Measurements from ENCODE around the gene CDKN2D. TPM values are rescaled to one million over a fixed set of nuclear protein-coding genes. Genes with fewer than 3 reads are reported as not detected.
"Not testable (repeated sequence)": the region's sequence is repeated elsewhere in the genome, so short reads cannot be mapped to it uniquely, and the experiment has no call there.

The CDKN2D gene
- polyA plus RNA-seq, 3 donors = 10.8 to 11.9 (median 10.9) TPM

DNA sequence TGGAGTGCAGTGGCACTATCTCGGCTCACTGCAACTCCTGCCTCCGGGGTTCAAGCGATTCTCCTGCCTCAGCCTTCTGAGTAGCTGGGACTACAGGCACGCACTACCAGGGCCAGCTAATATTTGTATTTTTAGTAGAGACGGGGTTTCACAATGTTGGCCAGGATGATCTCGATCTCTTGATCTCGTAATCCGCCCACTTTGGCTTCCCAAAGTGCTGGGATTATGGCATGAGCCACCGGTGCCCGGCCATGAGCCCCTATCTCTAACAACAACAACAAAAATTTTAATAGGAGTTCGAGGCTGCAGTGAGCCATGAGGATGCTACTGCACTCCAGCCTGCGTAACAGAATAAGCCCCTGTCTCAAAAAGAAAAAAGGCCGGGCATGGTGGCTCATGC lies 13.3 kb upstream of the CDKN2D start:
- no peak for DNase-seq (ENCODE audit: low read depth in 3 of 3, low spot score in 2 of 3)

DNA sequence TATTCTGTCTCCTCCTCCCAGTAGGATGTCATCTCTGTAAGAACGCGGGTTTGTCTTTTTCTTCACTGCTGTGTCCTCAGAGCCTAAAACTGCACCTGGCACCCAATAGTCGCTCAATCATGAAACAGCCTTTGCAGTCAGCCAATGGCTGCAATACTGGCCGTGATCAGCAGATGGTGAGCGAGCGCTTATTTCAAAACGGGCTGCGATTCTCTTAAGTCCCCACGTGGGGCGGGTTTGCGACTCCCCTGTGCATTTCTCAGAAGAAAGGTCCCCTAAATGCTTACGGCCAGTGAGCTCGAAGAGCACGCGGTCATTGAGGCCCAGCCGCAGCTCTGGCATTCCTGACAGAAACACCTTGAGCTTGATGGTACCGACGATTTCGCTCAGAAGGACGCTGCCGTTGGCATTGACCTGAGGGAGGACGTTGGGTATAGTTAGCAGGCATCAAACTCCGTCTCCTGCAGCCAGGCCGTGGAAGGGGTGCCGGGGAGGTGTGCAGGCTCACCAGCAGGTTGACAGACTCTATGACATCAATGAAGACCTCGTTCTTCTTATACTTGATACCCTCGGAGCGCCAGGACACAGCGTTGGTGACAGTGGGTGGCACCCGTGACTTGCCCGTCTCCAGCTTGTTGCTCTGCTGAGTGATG lies 12.3 kb upstream of the CDKN2D start:
- DNase-seq (ENCODE audit: low read depth in 3 of 3, low spot score in 2 of 3) = peak in 1 of 3 donors; percentile 84

GRCh38 chr19:10577951-10578350 lies 9.2 kb upstream of the CDKN2D start:
- no peak for DNase-seq (ENCODE audit: low read depth in 3 of 3, low spot score in 2 of 3)

- no peak for DNase-seq (ENCODE audit: low read depth in 3 of 3, low spot score in 2 of 3)
Observed at GRCh38 chr19:10575011-10575716, 6.4 kb upstream of the CDKN2D start.

- no peak for DNase-seq (ENCODE audit: low read depth in 3 of 3, low spot score in 2 of 3)
Observed at GRCh38 chr19:10574462-10574861, 5.7 kb upstream of the CDKN2D start.

DNA sequence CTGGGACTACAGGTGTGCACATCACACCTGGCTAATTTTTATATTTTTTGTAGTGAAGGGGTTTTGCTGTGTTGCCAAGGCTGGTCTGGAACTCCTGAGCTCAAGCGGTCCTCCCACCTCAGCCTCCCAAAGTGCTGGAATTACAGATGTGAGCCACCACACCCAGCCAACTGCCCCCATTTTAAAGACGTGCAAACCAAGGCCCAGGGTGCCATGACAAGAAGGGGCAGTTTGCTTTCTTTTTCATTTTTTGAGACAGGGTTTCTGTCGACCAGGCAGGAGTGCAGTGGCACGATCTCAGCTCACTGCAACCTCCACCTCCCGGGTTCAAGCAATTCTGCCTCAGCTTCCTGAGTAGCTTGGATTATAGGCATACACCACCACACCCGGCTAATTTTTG lies 5.0 kb upstream of the CDKN2D start:
- DNase-seq (ENCODE audit: low read depth in 3 of 3, low spot score in 2 of 3) = not testable (repeated sequence)

- DNase-seq (ENCODE audit: low read depth in 3 of 3, low spot score in 2 of 3) = no peak
Observed at GRCh38 chr19:10568062-10568825, 535 bp downstream of the CDKN2D start.

GRCh38 chr19:10567656-10568055 lies 1.1 kb downstream of the CDKN2D start:
- no peak for DNase-seq (ENCODE audit: low read depth in 3 of 3, low spot score in 2 of 3)

DNA sequence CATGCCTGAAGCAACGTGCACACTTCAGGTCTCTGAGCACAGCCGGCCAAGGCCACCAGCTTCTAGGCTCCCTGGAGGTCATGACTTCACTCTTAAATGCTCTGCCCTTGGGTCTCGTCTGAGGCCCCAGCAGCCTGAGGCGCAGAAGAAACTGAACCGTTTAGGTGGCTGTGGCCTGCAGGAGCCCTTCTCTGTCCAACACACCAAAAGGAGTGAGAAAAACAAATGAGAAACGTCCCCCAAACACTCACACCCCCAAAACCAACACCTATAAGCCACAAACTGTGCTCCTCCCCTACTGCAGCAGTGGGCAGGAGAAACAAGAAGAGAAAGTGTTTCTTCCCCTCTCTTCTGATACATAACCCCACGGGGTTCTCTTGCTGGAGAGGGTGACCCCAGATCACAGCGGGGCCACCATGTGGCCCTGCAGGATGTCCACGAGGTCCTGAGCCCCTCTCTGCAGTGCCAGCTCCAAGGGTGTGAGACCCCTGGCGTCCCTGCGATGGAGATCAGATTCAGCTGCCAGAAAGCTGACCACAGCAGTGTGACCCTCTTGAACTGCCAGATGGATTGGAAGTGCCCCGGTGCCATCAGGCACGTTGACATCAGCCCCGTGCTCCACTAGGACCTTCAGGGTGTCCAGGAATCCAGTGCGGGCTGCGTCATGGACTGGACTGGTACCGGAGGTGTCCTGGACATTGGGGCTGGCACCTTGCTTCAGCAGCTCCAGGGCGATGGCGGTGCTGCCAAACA lies 1.9 kb downstream of the CDKN2D start:
- no peak for DNase-seq (ENCODE audit: low read depth in 3 of 3, low spot score in 2 of 3)

- no peak for DNase-seq (ENCODE audit: low read depth in 3 of 3, low spot score in 2 of 3)
Observed at GRCh38 chr19:10566408-10566657, 2.4 kb downstream of the CDKN2D start.

- DNase-seq (ENCODE audit: low read depth in 3 of 3, low spot score in 2 of 3) = peak; percentile 86 to 94 (median 90)
Observed at GRCh38 chr19:10565567-10566407, 3.0 kb downstream of the CDKN2D start, which contains the start of gene KRI1. Gene KRI1 (minus strand): TSS chr19:10566010. CDS start chr19:10565999, 11 bp downstream.

DNA sequence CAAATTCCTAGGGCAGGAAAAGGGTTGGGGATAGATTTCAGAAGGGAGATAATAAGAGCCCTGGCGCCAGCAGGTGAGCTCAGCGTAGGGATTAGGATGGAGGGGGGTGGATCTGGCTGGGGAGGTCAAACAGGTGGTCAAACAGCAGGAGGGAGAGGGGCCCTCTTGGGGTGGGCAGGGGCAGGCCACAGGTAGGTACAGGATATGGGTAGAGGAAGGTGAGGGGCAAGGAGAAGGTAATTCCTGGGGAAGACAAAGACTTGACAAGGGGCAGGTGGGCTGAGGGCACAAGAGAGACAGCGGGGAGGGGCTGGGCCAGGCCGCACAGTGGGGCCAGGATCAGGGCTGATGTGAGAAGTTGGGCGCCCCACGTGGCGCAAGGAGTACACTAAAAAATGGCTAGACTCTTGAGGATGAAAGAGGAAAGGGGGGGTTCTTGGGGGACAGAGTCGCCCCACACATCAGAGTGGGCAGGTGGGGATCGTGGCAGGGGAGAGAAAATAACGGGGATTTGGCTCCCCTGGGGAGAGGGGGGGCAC lies 3.7 kb downstream of the CDKN2D start:
- DNase-seq (ENCODE audit: low read depth in 3 of 3, low spot score in 2 of 3) = no peak

DNA sequence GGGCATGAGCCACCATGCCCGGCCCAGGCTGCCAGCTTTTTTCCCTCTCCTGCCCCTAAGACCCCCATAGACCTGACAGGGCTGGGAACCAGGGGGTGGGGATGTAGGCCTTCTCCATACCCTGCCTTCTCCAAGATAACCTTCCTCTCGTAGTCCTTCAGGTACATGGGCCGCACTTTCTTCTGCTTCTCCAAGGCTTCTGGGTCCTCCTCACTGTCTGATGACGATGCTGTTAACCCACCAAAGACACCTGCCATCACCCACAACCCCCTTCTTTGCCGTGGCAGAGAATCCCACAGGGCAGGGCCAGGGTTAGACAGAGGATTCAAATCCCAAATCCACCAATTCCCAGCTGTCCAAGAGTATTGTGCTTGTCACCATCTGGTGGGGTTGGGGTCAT lies 6.2 kb downstream of the CDKN2D start:
- no peak for DNase-seq (ENCODE audit: low read depth in 3 of 3, low spot score in 2 of 3)

DNA sequence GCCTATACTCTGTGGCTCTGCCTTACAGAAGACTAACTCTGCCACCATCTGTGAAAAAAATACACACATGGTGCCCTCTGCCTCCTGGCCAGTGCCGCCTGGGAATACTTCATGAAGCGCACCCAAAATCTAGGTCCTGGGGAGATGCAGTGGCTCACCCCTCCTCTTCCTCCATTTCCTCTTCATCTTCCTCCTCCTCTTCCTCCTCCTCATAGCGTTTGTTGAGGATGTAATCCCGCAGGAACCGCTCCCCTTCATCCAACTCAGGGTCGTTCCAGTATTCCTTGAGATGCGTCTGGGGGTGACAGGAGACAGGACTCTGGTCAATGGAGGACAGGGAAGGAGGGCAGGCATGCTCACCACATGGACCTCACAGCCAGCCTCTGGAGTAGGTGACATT lies 8.6 kb downstream of the CDKN2D start:
- no peak for DNase-seq (ENCODE audit: low read depth in 3 of 3, low spot score in 2 of 3)

DNA sequence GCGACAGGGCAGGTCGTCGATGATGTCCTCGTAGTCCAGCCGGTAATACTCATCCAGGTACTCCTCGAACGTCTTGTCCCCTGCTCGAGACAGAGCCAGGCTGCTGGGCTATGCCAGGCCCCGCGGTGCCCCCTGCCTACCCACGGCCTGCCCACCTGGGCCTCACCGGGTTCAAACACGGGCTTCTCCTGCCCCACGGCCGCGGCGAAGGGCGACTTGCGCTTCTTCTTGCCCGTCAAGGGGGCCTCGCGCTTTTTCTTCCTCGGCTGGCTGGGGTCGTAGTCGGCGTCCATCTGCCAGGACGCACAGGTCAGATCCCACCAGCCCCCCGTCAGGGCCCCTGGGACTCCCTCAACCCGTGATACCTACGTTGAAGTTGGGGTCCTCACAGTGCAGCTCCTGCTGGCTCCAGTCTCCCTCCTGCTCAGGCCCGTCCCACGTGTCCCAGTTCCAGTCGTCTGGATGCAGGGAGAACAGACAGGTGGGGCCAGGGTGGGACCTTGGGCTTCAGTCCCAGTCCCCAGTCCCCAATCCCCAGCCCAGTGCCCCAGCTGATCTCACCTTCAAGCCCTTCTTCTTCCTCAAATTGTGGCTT lies 11.1 kb downstream of the CDKN2D start:
- DNase-seq (ENCODE audit: low read depth in 3 of 3, low spot score in 2 of 3) = no peak

DNA sequence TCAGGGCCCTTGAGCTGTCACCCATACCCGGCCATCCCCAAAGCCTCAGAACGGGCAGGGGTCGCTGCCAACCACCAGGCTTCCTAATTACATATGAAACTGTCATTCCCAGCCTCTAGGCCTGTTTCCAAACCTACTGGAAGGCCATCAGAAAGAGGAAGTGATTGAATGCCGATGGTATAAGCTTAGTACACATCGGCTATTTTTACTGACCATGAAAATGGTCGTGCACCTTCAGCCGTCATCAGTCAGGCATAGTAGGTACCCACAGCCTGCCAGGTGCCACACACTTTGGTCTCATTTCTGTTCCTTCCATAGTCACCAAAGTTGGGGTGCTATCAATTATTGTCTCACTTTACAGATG lies 13.2 kb downstream of the CDKN2D start:
- DNase-seq (ENCODE audit: low read depth in 3 of 3, low spot score in 2 of 3) = no peak

DNA sequence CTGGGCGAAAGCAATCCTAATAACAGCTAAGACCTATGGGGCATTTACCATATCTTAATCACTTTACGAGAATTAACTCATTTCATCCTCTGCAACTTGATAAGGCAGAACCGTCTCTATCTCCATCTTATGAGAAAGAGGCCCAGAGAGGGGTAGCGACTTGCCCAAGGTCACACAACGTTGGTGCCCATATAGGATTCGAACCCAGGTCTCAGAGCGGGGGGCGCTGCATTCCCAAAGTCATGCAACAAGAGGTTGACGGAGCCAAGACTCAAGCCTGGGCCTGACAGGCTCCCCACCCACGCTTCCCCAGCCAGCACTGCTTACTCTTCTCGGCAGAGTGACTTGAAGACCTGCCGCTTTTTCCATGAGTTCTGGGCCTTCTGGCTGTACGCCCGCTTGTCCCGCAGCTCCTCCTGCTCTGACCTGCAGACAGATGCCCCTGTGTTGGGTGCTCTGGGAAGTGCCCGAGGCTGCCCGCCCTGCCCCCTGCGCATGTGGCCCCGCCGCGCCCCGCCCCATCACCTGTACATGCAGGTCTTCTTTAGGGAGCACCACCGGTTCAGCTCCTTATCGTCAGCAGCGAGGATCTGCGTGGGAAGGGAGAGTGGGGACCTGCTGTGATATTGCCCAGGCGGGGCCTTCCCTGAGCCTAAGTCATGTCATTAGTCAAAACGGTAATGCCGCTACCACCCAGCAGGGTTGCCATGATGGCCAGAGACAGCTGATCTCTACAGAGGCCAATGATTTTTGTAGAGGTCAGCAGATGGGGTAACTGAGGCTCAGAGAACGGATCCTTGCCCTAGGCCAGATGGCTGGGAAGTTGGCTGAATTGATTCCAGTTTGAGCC lies 13.8 kb downstream of the CDKN2D start:
- no peak for DNase-seq (ENCODE audit: low read depth in 3 of 3, low spot score in 2 of 3)

GRCh38 chr19:10553943-10554381 lies 14.8 kb downstream of the CDKN2D start:
- no peak for DNase-seq (ENCODE audit: low read depth in 3 of 3, low spot score in 2 of 3)
